Smooth muscle cell (in vitro differentiated cells): ENCODE results near the gene SDK1. TPM values are rescaled to one million over a fixed set of nuclear protein-coding genes. Genes with fewer than 3 reads are reported as not detected.

ENCODE experiments used
- DNase-seq: peaks from one replicate; lab custom pipeline; 2025; ENCODE audit not compliant: unreplicated experiment; lab: John Stamatoyannopoulos, UW
- H2AFZ ChIP-seq: fragments of 200-600 bp; sonication (generic); 2 replicates; pipeline ENCODE4 v1.6.0; 2016; ENCODE audit warnings: antibody characterized with exemption, low read depth, mild to moderate bottlenecking
- H3F3A ChIP-seq: fragments of 200-600 bp; sonication (generic); 2 replicates; pipeline ENCODE4 v1.6.0; 2017; ENCODE audit warnings: antibody characterized with exemption, low read depth
- H3K27ac ChIP-seq: fragments of 200-600 bp; sonication (generic); 2 replicates; pipeline ENCODE4 v1.5.1; 2016; ENCODE audit warnings: low read depth, mild to moderate bottlenecking
- H3K27me3 ChIP-seq: fragments of 200-600 bp; sonication (generic); 2 replicates; pipeline ENCODE4 v1.6.1; 2016; ENCODE audit warnings: low read depth, mild to moderate bottlenecking
- H3K36me3 ChIP-seq: fragments of 200-600 bp; sonication (generic); 2 replicates; pipeline ENCODE4 v1.5.1; 2016; ENCODE audit warnings: low read depth
- H3K4me1 ChIP-seq: fragments of 200-600 bp; sonication (generic); 2 replicates; pipeline ENCODE4 v1.5.1; 2016; ENCODE audit warnings: low read depth
- H3K4me2 ChIP-seq: fragments of 200-600 bp; sonication (generic); 2 replicates; pipeline ENCODE4 v1.6.0; 2016; ENCODE audit warnings: mild to moderate bottlenecking
- H3K4me3 ChIP-seq: fragments of 200-600 bp; sonication (generic); 2 replicates; pipeline ENCODE4 v1.5.1; 2016; ENCODE audit warnings: mild to moderate bottlenecking
- H3K79me2 ChIP-seq: fragments of 200-600 bp; sonication (generic); 2 replicates; pipeline ENCODE4 v1.6.0; 2016; ENCODE audit warnings: low read depth, mild to moderate bottlenecking
- H3K9ac ChIP-seq: fragments of 200-600 bp; sonication (generic); 2 replicates; pipeline ENCODE4 v1.6.0; 2016; ENCODE audit warnings: low read depth
- H3K9me3 ChIP-seq: fragments of 200-600 bp; sonication (generic); replicated peaks from 2 replicates; pipeline ENCODE4 v1.5.1; 2016; ENCODE audit warnings: low read depth
- H4K20me1 ChIP-seq: fragments of 200-600 bp; sonication (generic); 2 replicates; pipeline ENCODE4 v1.6.0; 2016; ENCODE audit warnings: low read depth
- WGBS: methylation state at CpG from one replicate; pipeline ENCODE4 v1.1.7; 2016; ENCODE audit warnings: low lambda C conversion rate; 5-methylcytosine and 5-hydroxymethylcytosine counted together
- polyA plus RNA-seq: library from polyadenylated mRNA; unstranded; fragments of >200 nt; fragmentation: Nextera tagmentation; extraction: Ambion mirVana; gene quantifications from 2 replicates; pipeline ENCODE4 v1.2.1, GENCODE V29; 2016
- total RNA-seq: library from RNA; depleted of rRNA; stranded (reverse); fragments of >200 nt; gene quantifications from 2 replicates; pipeline ENCODE4 v1.2.3, GENCODE V29; 2014
- TF ChIP-seq, protein P1 (sequence below): fragments of 200-600 bp; sonication (generic); IDR thresholded peaks from 2 replicates; pipeline ENCODE4 v1.5.1; 2017; ENCODE audit warnings: borderline replicate concordance, mild to moderate bottlenecking, antibody characterized with exemption; ENCODE audit not compliant: insufficient read depth, poor library complexity, severe bottlenecking

Gene SDK1
- total and polyA plus RNA-seq, 2 experiments from 2014 or later, result 1.1 to 2.5 TPM

DNA sequence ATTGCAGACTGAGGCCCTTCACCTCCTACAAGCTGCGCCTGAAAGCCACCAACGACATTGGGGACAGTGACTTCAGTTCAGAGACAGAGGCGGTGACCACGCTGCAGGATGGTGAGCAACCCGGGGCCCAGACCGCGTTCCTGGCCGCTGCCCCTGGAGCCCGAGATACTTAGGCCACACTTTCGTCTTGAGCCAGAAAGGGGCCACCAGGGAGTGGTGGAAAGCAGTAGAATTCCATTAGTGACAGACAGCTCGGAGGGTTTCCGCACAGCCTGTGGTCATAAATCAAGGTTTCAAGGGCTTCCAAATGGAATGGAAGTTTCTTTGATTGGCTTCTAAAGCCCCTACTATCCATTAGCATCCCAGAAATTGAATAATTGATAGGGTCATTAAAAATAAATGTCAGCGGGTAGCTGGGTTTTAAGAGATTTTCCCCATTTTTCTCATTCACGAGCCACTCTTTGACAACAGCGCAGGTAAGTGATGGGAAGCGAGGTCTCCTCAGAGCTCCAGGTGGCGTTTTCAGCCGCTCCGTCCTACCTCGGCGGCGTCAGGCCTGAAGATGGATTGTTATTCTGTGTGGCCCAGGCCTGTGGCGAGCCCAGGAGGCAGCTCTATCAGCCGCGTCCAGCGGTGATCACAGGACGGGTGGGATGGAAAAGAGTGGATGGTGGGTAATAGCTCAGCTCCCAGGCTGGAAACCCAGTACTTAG, 857.5 kb downstream of the SDK1 start:
- Histone ChIP-seq H3K4me2 (no peak overlapping the region), H3K9ac (no peak overlapping the region), H3K9me3 (no peaks in the 10 kb centered on the region), H3K4me3 (no peak overlapping the region), H3K27me3 (no peaks in the 10 kb centered on the region), H3K4me1 (no peaks in the 10 kb centered on the region), H3K36me3 (no peaks in the 10 kb centered on the region), H2AFZ (no peak overlapping the region), H3F3A (no peaks in the 10 kb centered on the region), H3K27ac (no peak overlapping the region), H4K20me1 (no peaks in the 10 kb centered on the region), H3K79me2 (no peaks in the 10 kb centered on the region)
- TF ChIP-seq, protein P1, sequence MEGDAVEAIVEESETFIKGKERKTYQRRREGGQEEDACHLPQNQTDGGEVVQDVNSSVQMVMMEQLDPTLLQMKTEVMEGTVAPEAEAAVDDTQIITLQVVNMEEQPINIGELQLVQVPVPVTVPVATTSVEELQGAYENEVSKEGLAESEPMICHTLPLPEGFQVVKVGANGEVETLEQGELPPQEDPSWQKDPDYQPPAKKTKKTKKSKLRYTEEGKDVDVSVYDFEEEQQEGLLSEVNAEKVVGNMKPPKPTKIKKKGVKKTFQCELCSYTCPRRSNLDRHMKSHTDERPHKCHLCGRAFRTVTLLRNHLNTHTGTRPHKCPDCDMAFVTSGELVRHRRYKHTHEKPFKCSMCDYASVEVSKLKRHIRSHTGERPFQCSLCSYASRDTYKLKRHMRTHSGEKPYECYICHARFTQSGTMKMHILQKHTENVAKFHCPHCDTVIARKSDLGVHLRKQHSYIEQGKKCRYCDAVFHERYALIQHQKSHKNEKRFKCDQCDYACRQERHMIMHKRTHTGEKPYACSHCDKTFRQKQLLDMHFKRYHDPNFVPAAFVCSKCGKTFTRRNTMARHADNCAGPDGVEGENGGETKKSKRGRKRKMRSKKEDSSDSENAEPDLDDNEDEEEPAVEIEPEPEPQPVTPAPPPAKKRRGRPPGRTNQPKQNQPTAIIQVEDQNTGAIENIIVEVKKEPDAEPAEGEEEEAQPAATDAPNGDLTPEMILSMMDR, result no peak
- 91% methylated on average over 27 of the region's 27 CpGs for WGBS
- DNase-seq, result no peak

DNA sequence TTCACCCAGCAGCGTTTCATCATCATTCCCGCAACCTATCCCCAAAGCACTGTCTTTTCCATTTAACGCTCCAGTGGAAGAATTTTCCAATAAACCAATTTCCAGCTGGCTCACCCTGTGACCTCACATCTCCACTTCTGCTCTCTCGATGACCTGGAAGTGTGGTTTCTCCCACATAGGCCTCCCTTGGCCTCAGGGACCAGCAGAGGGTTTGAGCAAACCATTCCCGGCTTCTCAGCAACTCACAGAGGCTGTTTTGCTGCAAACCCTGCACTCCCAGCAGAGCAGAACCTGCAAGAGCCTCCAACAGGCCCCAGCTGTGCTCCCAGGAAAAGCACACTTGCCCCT, 858.1 kb downstream of the SDK1 start:
- Histone ChIP-seq H3K27me3 (no peaks in the 10 kb centered on the region), H3K4me3 (no peak overlapping the region), H4K20me1 (no peaks in the 10 kb centered on the region), H3K36me3 (no peaks in the 10 kb centered on the region), H3K9ac (no peak overlapping the region), H3K4me2 (no peak overlapping the region), H3F3A (no peaks in the 10 kb centered on the region), H3K4me1 (no peaks in the 10 kb centered on the region), H2AFZ (no peak overlapping the region), H3K9me3 (no peaks in the 10 kb centered on the region), H3K27ac (no peak overlapping the region), H3K79me2 (no peaks in the 10 kb centered on the region)
- 86% methylated on average over 5 of the region's 5 CpGs for WGBS
- TF ChIP-seq, protein P1, result no peak
- no peak for DNase-seq

DNA sequence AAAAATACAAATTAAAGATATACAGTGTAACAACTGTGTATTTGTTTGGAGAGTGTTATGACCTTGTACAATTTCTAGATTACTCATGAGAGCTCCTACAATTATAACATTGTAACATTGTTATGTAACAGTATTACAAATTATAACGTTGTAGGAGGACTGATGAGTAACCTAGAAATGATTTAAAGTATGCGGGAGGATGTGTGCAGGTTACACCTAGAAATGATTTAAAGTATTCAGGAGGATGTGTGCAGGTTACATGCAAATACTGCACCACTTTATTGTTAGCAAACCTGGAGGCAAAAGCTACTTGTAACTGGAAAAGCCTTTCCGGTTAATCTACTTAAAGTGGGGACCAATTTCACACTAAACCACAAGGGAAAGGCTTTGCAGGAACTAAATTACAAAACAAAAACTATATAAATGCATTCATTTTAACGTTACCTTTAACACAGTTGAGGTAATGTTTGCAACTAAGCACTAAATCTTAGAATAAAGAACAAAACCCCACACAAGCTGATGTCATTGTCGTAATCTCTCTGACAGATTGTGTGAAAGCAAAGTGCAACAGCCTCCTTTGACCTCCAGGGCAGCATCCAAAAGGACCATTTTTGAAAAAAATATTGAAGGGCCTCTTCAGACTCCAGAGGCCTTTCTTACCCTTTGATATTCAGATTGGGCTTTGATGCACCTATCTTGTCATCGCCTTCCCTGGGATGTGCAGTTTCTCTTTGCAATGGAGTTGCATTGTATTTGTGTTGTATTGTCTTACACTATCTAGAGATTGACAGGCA, 858.9 kb downstream of the SDK1 start:
- Histone ChIP-seq H3K9ac (no peak overlapping the region), H3K27ac (no peak overlapping the region)
- DNase-seq, result no peak

More for the DNA sequence above, 858.9 kb downstream of the SDK1 start:
- no peaks in the 10 kb centered on the region for H3K27me3 ChIP-seq
- no peaks in the 10 kb centered on the region for H3K79me2 ChIP-seq
- H3F3A ChIP-seq, result no peaks in the 10 kb centered on the region
- no peak overlapping the region for H2AFZ ChIP-seq
- no peaks in the 10 kb centered on the region for H3K4me1 ChIP-seq
- H4K20me1 ChIP-seq, result no peaks in the 10 kb centered on the region
- 81% methylated on average over 6 of the region's 6 CpGs for WGBS
- no peak overlapping the region for H3K4me2 ChIP-seq
- H3K36me3 ChIP-seq, result no peaks in the 10 kb centered on the region
- TF ChIP-seq, protein P1, result no peak
- no peaks in the 10 kb centered on the region for H3K9me3 ChIP-seq
- H3K4me3 ChIP-seq, result no peak overlapping the region
